HG03060 (cell line): ENCODE data around the gene RXRB.
A peak's percentile ranks its signal among the peaks of the same experiment; 100 is the strongest.
"Not testable (repeated sequence)": the region's sequence is repeated elsewhere in the genome, so short reads cannot be mapped to it uniquely, and the experiment has no call there.

ENCODE experiments used
- ATAC-seq: cut with Tn5 transposase; IDR thresholded peaks from one replicate; pipeline ENCODE4 v1.9.1; 2021; ENCODE audit warnings: low read depth, moderate number of reproducible peaks; ENCODE audit not compliant: unreplicated experiment

The RXRB gene

GRCh38 chr6:33200219-33201146, at the start of gene RXRB, which contains the start of gene SLC39A7:
TSS of gene RXRB (minus strand) at chr6:33200665. CDS start at chr6:33200476, 189 bp downstream.
TSS of gene SLC39A7 (plus strand) at chr6:33200867. CDS start at chr6:33201246, 379 bp downstream.
- ATAC-seq: no peak

DNA sequence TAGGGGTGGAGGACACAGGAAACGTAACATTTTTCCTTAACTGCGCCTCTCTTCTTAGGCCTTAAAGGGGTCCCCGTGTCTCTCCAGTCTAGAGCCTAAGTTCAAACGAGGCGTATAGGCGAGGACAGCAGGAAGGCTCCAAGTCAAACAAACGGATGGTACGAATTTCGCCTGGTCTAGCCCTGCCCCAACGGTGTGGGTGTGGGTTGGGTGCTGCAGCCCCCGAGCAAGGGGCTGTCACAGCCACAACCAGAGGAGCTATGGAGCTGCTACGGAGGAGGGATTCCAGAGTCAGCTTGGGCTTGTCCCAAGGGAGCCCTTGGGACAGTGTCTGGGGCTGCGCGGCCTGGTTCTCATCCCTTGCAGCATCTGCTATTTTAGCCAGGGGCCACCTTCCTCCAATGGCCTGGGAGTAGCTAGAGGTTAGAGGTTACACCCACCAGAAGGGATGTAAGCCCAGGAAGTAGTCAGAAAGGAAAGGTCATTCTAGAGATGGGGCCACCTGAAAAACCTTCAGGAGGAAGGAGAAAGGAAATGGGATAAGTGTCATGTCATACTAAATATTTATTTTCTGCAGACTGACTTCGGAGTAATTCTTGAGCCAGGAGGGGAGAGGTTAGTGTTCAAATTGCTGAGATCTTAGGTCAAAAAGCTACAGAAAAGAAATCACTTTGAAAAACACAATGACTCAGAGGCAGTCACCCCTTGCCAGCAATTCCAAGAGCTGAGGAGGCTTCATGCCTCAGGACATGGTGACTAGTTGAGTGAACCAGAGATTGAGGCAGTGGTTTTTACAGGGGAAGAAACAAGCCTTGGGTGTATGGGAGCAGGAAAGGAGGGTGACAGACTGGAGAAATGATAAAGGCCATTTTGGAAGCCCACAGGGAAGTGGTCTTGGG, 49.5 kb upstream of the RXRB start:
- no peak for ATAC-seq

- peak; percentile 86 for ATAC-seq
Measured at GRCh38 chr6:33248932-33249731, 48.7 kb upstream of the RXRB start.

DNA sequence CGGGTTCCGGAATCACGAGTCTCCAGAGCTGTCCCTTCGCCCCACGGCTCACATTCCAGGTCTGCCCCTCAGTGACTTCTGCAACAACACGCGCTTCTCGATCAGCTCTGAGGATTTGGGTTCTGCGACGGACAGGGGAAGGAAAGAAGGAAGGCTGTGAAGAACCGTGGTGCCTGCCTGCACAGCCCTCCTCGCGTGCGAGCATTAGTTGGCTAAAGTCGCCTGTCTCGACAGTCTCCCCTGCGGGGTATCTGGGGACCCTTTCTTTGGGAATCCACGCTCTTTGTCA, 48.1 kb upstream of the RXRB start:
- ATAC-seq: no peak

DNA sequence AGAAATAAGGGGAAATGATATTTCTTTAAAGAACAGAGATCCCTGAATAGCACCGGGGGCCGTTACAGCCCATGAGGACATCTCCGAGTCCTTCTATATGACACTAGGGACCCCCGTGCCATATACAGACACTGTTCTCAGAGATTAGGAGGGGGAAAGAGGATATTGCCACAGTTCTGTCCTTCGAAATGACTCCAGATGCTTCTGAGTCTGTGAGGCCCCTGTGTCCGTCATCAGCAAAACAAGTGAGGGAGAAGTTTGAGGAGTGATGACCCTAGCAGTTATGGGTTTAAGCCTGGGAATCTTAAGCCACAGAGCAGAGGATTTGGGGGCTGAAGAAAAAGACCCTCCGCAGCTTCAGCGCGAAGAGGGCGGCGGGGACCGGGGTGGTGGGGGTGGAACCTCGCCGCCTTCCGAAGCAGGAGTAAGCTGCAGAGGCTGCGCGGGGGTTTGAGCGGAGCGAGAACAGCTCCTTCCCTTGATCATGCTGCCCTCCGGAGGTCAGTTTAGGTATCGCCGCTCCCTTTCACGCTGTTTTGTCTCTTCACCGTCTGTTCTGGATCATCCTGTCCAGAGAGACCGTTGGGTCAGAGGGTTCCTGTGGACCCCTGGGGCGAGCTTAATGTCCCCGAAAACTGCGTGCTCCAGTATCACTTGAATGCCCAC, 47.6 kb upstream of the RXRB start:
- no peak for ATAC-seq

GRCh38 chr6:33243476-33243875, 43.0 kb upstream of the RXRB start:
- ATAC-seq: no peak

GRCh38 chr6:33241968-33242367, 41.5 kb upstream of the RXRB start:
- ATAC-seq: no peak

DNA sequence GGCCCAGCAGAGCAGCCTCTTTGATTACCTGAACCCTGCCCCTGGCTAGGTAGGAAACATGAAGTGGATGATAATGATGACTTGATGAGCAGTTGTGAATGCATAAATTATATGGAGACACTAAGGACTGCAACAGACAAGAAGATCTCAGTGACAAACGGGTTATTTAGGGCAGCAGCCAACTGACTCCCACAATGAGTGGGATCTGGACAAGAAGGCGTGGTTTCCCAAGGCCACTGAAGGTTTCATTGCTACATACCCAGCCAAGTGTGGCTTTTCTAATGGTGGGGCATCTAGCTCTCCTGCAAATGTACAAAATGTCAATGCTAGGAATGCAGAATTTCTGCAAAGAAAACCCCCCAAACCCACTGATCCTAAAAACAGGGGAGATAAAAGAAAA, 37.3 kb upstream of the RXRB start:
- ATAC-seq: no peak

- ATAC-seq: no peak
Measured at GRCh38 chr6:33236852-33237251, 36.4 kb upstream of the RXRB start.

DNA sequence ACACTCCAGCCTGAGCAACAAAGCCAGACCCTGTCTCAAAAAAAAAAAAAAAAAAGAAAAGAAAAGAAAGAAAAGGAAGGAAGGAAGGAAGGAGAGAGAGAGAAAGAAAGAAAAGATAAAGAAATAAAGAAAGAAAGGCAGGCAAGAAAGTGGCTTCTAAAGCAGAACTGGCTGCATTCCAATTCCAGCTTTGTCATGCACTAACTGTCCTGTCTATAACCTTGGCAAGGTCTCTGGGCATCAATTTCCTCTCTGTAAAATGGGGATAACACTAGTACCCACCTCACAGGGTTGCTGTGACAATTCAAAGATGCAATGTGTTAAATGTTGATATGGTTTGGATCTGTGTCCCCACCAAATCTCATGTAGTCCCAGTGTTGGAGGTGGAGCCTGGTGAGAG, 35.9 kb upstream of the RXRB start:
- no peak for ATAC-seq

DNA sequence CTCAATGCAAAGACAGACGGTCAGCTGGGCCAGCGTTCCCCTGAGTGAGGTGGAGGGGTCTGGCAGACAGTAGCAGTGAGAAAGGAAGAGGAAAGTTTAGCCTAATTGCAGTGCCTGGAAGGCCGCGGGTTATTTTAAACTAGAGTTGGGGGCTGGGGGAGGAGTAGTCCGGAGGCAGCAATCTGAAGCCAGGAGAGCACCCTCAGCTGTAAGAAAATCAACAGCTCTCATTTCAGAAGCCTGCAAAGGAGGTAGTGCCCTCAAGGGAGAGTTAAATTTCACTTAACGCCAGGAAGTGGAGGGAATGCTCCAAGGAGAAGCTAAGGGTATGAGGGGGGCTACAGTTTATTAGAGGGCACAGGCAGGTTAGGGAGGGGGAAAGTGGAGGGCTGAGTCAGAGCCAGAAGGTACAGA, 34.8 kb upstream of the RXRB start:
- no peak for ATAC-seq

DNA sequence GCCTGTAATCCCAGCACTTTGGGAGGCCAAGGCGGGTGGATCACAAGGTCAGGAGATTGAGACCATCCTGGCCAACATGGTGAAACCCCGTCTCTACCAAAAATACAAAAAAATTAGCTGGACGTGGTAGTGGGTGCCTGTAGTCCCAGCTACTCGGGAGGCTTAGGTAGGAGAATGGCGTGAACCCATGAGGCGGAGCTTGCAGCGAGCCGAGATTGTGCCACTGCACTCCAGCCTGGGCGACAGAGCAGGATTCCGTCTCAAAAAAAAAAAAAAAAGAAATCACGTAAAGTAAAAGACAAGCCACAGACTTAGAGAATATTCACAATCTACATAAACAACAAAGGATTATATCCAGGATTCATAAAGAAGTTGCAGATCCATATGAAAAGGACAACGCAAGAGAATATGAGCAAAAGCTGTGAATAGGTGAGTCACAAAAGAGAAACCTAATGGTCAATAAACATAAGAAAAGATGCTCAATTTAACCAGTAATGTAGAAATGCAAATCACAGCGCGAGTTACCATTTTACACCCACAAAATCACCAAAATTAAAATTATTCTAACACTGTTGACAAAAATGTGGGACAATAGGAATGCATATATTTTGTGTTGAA, 26.1 kb upstream of the RXRB start:
- ATAC-seq: not testable (repeated sequence)

DNA sequence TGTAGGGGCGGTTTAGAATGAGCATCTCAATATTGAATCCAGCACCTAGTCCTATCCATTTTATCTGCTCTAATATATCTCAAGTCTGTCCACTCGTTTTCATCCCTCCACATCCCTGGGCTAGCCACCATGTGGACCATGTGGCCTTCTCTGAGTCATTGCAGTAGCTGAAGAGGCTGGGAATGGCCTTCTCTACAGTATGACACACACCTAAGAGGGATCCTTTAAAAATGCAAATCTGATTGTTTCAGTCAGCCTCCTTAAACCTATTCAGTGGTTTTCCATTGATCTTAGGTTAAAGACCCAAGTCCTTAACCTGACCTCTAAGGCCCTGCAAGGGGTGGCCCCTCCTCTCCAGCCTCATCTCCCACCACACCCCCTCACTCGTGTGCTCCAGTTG, 17.2 kb upstream of the RXRB start:
- no peak for ATAC-seq

GRCh38 chr6:33217246-33217645, 16.8 kb upstream of the RXRB start:
- no peak for ATAC-seq

DNA sequence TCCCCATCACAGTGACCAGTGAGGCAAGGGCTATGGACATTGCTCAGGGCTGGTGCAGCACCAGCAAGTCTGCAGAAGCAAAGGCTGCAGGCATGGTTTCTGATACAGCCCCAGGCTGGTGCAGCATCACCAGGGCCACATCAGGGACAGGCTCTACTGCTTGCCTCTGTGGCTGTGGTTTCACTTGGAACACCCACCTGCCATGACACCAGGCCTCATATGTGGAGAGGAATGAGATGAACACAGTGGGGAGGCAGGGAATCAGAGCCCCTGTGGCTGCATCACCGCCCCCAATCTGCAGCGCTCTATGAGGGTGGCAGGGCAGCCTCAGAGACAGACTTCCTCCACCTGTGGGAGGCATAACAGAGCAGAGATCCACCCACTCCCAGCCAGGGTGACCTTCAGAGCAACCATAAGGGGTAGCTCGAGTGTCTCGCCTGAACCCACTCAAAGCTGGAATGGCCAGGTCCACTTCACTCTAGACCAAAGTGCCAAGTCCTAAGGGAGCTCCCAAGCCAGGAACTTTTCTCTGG, 15.7 kb upstream of the RXRB start:
- no peak for ATAC-seq

GRCh38 chr6:33215271-33216116, 15.0 kb upstream of the RXRB start:
- ATAC-seq: no peak

- no peak for ATAC-seq
Measured at GRCh38 chr6:33213989-33214335, 13.5 kb upstream of the RXRB start.

DNA sequence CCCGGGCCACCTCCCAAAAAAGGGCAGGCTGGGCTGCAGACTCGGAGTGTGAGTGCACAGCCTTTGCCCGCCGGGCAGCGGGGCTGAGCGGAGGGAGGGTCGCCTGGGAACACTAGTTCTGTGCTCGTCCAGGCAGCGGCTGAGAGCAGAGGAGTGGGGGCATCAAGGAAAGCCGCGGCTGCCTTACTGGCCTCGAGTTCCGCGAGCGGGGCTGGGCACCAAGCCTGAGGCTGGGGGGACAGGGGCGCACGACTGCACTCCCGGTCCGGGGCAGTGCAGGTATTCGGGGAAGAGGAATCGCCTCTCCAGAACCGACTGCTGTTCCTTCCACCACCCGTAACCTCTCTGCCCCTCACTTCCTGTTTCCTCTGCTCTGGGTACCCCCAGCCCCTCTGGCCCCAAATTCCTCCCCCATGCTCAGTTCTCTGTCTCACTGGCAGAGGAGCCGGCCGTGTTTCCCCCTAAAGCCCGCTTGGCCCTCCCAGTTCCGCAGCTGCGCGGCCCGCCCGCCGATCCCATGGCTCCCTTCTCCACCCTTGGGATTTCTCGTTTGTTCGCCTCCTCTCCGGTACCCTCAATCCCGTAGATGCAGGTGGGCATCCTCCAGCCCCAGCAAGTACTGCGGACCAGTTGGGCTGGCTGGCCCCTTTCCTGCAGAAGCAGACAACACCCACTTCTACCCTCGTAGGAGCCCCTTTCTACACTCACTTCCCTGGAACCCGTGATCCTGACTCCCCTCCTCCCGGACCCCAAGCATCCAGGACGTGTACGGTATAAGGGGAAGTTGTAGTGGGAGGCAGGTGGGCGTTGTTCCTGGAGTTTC, 12.9 kb upstream of the RXRB start:
- no peak for ATAC-seq
